T-helper 2 cell treated with Interferon-gamma antibody and Interleukin-4, amounts not matched to agents 5 μg/mL and 100 μg/mL, for 36 hours (primary cell): ENCODE data around the gene ZNF93.
A peak's percentile ranks its signal among the peaks of the same experiment; 100 is the strongest.
"Not testable (repeated sequence)": the region's sequence is repeated elsewhere in the genome, so short reads cannot be mapped to it uniquely, and the experiment has no call there.

ENCODE experiments used
- DNase-seq: peaks from one replicate; pipeline ENCODE4 v3.0.0; 2021; ENCODE audit warnings: low spot score
- H3K27ac Mint-ChIP-seq: one replicate; pipeline ENCODE4 v1.8.0; 2021; ENCODE audit warnings: mild to moderate bottlenecking, mixed read lengths
- H3K27me3 Mint-ChIP-seq: one replicate; pipeline ENCODE4 v1.8.0; 2021; ENCODE audit warnings: low read depth, mixed read lengths
- H3K36me3 Mint-ChIP-seq: one replicate; pipeline ENCODE4 v1.8.0; 2021; ENCODE audit warnings: low read depth, mixed read lengths
- H3K4me1 Mint-ChIP-seq: one replicate; pipeline ENCODE4 v1.8.0; 2021; ENCODE audit warnings: low read depth, mixed read lengths
- H3K4me3 Mint-ChIP-seq: one replicate; pipeline ENCODE4 v1.8.0; 2022; ENCODE audit warnings: mild to moderate bottlenecking, moderate library complexity, mixed read lengths
- H3K9me3 Mint-ChIP-seq: one replicate; pipeline ENCODE4 v1.8.0; 2021; ENCODE audit warnings: mixed read lengths

Gene ZNF93

DNA sequence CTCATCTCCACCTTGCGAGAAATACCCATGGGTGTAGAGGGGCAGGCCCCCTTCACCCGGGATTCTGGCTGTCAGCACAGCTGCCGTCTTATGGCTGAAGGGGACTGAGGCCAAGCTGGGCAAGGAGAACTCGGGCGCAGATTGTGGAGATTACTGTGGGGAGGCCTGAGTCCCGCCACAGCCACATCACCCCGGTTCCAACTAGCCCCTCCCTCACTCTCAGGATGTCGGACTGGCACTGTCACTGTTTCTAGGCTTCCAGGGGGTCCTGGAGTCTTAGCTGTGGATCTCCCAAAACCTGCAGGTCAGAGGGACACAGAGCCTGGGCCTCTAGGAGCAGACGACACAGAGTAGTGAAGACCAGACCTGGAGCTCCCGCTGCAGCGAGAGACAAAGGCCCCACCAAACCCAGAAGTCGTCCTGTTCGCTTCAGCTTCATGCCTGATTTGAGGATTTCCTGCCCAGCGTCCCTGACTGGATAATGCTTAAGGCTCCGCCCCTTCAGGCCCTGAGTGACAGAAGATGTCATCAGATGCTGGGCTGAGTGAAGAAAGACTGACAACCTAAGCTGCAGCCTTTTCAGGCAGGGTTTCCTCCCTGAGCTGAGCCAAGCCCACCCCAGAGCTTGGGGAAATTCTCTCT lies 55.8 kb downstream of the ZNF93 start:
- no peak overlapping the region for H3K4me3 Mint-ChIP-seq

DNA sequence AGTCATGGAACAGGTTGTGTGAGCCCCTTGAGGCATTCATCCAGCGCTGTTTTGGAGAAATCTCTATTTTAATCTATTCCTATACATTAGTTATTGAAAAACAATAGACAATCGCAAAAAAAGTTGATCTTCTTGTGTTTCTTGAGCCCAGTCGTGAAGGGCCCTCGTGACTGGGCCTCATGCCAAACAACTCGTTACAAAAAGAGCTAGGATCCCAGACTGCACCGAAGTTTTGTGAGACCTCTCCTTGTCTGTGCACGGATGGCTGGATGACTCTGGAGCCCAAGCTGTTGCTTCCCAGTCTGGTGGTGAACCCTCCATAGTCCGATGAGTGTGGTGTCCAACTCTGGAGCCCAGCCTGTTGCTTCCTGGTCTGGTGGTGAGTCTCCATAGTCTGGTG lies 57.0 kb downstream of the ZNF93 start:
- not testable (repeated sequence) for DNase-seq, H3K27me3 Mint-ChIP-seq, H3K4me1 Mint-ChIP-seq, H3K36me3 Mint-ChIP-seq, H3K4me3 Mint-ChIP-seq, H3K27ac Mint-ChIP-seq
- peaks cover 29% of the 10 kb centered on the region for H3K9me3 Mint-ChIP-seq

More for the DNA sequence above, 55.8 kb downstream of the ZNF93 start:
- H3K36me3 Mint-ChIP-seq, result no peaks in the 10 kb centered on the region
- H3K27me3 Mint-ChIP-seq, result no peaks in the 10 kb centered on the region
- H3K27ac Mint-ChIP-seq, result no peak overlapping the region
- H3K9me3 Mint-ChIP-seq, result peaks cover 28% of the 10 kb centered on the region
- DNase-seq, result no peak
- peaks cover 4% of the 10 kb centered on the region for H3K4me1 Mint-ChIP-seq

DNA sequence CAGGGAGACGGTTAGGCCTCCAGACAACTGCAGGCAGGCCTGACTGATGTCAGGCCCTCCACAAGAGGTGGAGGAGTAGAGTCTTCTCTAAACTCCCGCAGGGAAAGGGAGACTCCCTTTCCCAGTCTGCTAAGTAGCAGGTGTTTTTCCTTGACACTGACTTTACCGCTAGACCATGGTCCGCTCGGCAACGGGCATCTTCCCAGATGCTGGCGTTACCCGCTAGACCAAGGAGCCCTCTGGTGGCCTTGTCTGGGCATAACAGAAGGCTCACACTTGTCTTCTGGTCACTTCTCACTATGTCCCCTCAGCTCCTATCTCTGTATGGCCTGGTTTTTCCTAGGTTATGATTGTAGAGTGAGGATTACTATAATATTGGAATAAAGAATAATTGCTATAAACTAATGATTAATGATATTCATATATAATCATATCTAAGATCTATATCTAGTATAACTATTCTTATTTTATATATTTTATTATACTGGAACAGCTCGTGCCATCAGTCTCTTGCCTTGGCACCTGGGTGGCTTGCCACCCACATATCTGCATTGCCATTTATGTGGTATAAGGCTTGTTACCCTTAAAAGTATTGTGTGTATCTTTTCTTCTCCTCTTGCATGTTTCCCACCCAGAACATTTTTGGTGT lies 58.5 kb downstream of the ZNF93 start:
- H3K4me3 Mint-ChIP-seq, H3K36me3 Mint-ChIP-seq, H3K27me3 Mint-ChIP-seq, H3K27ac Mint-ChIP-seq, H3K4me1 Mint-ChIP-seq: not testable (repeated sequence)
- peak; percentile 36 for DNase-seq
- peaks cover 28% of the 10 kb centered on the region for H3K9me3 Mint-ChIP-seq

DNA sequence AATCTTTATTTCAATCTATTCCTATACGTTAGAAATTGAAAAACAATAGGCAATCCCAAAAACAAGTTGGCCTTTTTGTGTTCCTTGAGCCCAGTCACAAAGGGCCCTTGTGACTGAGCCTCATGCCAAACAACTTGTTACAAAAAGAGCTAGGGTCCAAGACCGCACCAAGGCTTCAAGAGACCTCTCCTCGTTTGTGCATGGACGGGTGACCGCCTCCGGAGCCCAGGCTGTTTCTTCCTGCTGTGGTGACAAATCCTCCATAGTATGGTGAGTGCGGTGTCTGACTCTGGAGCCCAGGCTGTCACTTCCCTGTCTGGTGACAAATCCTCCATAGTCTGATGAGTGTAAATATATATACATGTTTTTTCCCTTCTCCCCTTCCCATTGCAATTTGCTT lies 63.7 kb downstream of the ZNF93 start:
- no peak for DNase-seq
- Mint-ChIP-seq H3K4me1 (no peaks in the 10 kb centered on the region), H3K27me3 (no peaks in the 10 kb centered on the region), H3K27ac (no peak overlapping the region), H3K36me3 (peaks cover 4% of the 10 kb centered on the region), H3K9me3 (peaks cover 49% of the 10 kb centered on the region), H3K4me3 (no peak overlapping the region)

DNA sequence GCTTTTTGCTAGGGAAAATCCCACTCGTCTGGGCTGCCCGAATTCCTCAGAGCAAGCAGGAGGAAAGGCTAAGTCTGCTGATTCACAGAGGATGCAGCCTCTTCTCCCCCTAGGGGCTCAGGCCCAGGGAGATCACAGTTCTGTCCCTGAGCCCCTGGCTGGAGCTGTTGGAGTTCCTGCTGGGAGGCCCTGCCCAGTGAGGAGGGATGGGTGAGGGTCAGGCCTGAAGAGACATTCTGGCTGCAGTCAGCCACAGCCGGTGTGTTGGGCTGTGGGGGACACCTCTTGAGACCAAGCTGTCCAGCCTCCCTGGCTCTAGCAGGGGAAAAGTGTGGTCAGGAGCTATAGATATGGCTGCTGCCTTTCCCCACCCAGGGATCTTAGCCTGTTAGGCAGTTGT lies 65.4 kb downstream of the ZNF93 start:
- DNase-seq, H3K4me3 Mint-ChIP-seq, H3K4me1 Mint-ChIP-seq, H3K27me3 Mint-ChIP-seq, H3K36me3 Mint-ChIP-seq, H3K27ac Mint-ChIP-seq: not testable (repeated sequence)
- peaks cover 60% of the 10 kb centered on the region for H3K9me3 Mint-ChIP-seq

DNA sequence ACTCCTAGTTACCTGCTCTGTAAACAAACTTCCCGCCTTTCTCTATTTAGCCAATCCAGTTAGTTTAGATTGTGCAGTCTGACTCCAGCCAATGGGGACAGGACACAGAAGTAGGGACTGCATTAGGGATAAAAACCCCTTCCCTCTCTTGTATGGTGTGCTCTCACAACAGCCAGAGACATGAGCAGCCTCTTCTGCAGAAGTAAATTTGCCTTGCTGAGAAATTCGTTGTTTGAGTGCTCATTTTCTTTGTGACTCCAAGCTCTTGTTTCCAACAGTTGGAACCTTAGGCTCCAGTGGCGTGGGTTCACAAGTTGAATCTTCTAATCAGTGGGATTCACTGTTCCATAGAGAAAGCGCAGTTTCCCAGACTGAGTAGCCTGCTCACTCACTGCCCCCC lies 66.1 kb downstream of the ZNF93 start:
- no peak for DNase-seq
- H3K27ac Mint-ChIP-seq, result no peak overlapping the region

More for the DNA sequence above, 66.1 kb downstream of the ZNF93 start:
- Mint-ChIP-seq H3K9me3 (peaks cover 63% of the 10 kb centered on the region), H3K27me3 (no peaks in the 10 kb centered on the region), H3K4me1 (no peaks in the 10 kb centered on the region), H3K4me3 (no peak overlapping the region), H3K36me3 (peaks cover 4% of the 10 kb centered on the region)
